GM21367 (cell line): Measurements from ENCODE around the gene ZWILCH.
"Not testable (repeated sequence)": the region's sequence is repeated elsewhere in the genome, so short reads cannot be mapped to it uniquely, and the experiment has no call there.

Experiments
- ATAC-seq: cut with Tn5 transposase; IDR thresholded peaks from one replicate; pipeline ENCODE4 v1.9.1; 2021; ENCODE audit not compliant: unreplicated experiment

Gene ZWILCH

GRCh38 chr15:66504563-66505429, at the start of gene ZWILCH, which contains the start of gene RPL4:
Gene ZWILCH, plus strand, starts transcription at chr15:66505326. Its CDS starts 13 bp downstream, at chr15:66505339.
Gene RPL4, minus strand, starts transcription at chr15:66504855. Its CDS starts 65 bp downstream, at chr15:66504790.
- peak; percentile 71 for ATAC-seq

DNA sequence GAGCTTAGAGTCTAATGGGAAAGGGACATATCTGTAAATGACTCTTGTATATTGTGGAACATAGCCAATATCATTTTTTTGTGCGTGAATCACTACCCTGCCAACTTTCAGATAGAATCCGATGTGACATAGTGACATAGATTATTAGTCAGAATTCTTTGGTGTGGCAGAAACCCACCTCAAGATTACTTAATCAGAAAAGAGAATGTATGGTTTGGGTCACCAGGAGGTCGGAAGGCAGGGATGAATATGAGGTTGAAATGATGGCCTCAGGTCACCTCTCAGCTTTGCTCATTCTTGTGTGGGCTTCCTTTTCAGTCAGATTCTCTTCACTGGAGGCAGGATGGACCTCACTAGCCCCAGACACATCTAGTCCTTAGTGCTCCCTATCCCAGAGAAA, 48.9 kb upstream of the ZWILCH start:
- no peak for ATAC-seq

DNA sequence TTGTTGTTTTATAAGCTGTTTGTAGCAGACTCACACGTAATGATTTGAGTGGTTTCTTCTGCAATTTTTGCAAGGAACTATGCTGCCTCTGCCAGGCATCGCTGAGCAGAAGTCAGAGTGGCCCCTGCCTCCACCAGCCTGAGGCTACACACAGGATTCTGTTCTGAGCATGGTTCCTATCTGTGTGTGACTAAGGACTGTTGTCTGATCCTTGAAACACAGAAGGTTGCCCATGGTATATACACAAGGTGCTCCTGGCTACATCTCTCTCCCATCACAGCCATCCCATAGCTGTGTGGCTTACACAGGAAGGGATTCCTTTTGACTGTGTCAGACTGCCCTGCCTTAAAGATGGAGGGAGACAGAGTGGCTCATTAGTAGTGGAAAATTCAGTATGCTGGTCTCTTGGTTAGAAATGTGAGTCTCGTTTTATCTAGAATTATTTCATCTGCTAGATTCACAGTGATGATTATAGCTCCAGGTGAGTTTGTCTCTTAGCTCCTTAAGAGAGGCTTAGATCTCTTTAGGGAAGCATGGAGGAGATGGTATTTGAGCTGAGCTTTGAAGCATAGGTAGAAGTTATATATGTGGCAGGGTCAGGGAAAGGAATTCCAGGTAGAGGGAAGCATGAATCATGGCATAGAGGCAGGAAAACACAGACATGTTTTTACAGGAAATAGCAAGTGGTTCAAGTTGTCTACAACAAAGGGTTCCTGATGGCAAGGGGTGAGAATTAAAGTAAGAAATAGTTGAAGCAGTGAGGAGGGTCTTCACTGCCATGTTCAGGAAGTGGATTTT, 45.1 kb upstream of the ZWILCH start:
- no peak for ATAC-seq

DNA sequence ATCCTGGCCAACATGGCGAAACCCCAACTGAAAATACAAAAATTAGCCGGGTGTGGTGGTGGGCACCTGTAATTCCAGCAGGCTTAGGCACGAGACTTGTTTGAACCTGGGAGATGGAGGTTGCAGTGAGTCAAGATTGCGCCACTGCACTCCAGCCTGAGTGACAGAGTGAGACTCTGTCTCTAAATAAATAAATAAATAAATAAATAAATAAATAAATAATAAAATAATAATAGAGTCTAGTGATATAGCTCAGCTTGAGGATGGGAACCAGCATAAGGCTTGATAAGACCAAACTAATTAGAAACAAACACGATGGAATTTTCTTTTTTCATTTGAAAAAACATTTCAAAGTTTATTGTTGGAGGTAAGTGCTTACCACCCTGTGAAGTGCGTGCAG, 43.8 kb upstream of the ZWILCH start:
- ATAC-seq: not testable (repeated sequence)

DNA sequence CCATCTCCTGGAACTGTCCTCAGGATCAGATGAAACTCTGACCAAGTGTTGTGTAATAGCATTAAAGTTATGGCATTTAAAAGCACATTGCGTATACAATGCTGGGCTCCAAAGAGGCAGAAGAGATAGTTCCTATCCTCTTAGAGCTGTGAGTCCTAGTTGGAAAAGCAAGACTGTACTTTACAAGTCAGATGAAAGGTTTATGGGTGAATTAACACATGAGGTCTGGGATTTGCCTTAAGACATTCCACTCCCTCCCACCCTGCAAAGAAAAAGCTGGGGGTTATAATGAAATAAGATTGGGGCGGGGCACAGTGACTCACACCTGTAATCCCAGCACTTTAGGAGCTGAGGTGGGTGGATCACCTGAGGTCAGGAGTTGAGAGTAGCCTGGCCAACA, 43.2 kb upstream of the ZWILCH start:
- ATAC-seq: no peak

DNA sequence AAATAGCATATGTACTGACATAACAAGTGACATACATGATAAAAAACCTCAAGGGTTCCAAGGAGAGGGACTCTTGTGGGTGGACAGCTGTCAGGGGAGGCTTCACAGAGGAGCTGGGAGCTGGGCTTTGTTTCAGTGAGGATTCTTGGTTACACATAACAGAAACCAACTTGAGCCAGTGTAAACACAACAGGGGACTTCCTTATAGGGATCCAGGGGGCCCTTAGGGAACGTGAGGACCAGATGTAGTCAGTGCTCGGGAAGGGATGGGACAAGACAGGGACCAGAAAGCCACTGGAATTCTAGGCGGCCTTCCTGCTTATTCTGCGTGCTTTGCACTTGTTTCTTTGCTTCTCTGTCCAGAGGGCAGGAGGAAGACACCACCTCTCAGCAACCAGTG, 42.5 kb upstream of the ZWILCH start:
- no peak for ATAC-seq

DNA sequence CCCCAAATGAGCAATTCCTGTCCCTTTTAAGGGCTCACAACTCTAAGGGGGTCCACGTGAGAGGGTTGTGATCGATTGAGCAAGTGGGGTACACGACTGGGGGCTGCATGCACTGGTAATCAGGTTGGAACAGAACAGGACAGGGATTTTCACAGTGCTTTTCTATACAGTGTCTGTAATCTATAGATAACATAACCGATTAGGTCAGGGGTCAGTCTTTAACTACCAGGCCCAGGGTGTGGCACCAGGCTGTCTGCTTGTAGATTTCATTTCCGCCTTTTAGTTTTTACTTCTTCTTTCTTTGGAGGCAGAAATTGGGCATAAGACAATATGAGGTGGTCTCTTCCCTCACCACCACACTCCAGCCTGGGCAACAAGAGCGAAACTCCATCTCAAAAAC, 39.8 kb upstream of the ZWILCH start:
- not testable (repeated sequence) for ATAC-seq

GRCh38 chr15:66467162-66468040, 37.7 kb upstream of the ZWILCH start:
- ATAC-seq: not testable (repeated sequence)

DNA sequence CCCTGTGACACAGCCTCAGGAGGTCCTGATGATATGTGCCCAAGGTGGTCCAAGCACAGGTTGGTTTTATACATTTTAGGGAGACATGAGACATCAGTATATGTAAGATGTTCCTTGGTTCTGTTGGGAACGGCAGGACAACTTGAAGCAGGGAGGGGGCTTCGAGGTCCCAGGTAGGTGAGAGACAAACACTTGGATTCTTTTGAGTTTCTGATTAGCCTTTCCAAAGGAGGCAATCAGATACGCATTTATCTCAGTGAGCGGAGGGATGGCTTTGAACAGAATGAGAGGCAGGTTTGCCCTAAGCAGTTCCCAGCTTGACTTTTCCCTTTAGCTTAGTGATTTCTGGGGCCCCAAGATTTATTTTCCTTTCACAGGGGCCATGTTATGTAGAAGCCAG, 34.3 kb upstream of the ZWILCH start:
- ATAC-seq: not testable (repeated sequence)

- no peak for ATAC-seq
These were observed 32.7 kb upstream of the ZWILCH start for GRCh38 chr15:66472176-66472999.

- ATAC-seq: no peak
These were observed 31.0 kb upstream of the ZWILCH start for GRCh38 chr15:66474135-66474534.

GRCh38 chr15:66474963-66475362, 30.2 kb upstream of the ZWILCH start:
- ATAC-seq: no peak

- no peak for ATAC-seq
These were observed 28.6 kb upstream of the ZWILCH start for GRCh38 chr15:66476535-66476934.

GRCh38 chr15:66477011-66477410, 28.1 kb upstream of the ZWILCH start:
- ATAC-seq: no peak

- ATAC-seq: no peak
These were observed 24.9 kb upstream of the ZWILCH start for GRCh38 chr15:66480267-66480666.

- no peak for ATAC-seq
These were observed 23.8 kb upstream of the ZWILCH start for GRCh38 chr15:66481107-66481856.

GRCh38 chr15:66482539-66482938, 22.6 kb upstream of the ZWILCH start:
- ATAC-seq: no peak

DNA sequence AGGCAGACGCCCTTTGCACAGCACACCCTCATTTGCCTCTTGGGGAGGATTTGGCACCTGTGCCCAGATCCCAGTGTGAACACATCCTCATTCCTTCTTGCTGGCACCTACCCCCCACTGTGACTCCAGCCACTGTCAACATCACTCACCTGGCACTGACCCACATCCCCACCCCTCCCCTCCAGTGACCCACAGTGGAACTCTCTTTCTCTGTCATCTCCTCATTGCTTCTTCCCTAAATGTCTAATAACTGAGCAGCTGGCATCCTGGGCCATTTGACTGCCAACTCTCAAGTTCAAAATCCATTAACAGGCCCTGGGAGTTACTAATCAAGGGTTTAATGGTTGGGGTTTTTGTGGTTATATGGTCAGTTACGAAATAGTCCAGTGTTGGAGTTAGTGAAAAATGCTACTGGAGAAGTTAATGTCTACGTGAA, 22.0 kb upstream of the ZWILCH start:
- no peak for ATAC-seq

DNA sequence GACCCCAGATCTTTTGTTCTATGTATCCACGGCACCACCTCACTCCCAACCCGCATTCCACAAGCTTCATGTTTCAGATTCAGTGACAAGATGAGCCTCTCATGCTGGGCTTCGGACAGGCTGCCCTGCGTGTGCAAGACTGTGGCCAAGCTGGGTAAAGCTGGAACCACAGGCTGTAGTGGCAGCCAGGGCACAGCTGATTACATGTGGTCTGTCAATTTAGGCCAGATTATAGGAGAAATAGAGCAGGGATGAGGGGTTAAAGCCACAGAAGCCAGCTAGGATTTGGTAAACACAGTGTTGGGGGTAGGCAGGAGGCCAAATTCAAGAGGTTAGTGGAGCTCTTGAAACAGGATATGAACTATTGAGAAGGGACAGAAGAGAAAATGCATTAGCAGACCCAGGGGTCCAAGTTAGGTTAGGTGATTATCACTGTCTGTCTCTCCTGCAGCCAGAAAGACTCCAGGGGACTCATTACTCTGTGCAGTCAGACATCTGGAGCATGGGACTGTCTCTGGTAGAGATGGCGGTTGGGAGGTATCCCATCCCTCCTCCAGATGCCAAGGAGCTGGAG, 20.5 kb upstream of the ZWILCH start:
- no peak for ATAC-seq
